HG03520 (cell line): ENCODE data around the gene NCOR1.

Source experiments
- ATAC-seq: cut with Tn5 transposase; IDR thresholded peaks from one replicate; pipeline ENCODE4 v1.9.1; 2021; ENCODE audit warnings: mild to moderate bottlenecking, moderate library complexity; ENCODE audit not compliant: unreplicated experiment

NCOR1 gene

GRCh38 chr17:16037636-16038035 lies 177.7 kb downstream of the NCOR1 start:
- no peak for ATAC-seq

- no peak for ATAC-seq
Observed at GRCh38 chr17:16036261-16036660, 179.1 kb downstream of the NCOR1 start.

GRCh38 chr17:16033729-16034349 lies 181.5 kb downstream of the NCOR1 start:
- ATAC-seq = no peak

- peak; percentile 90 for ATAC-seq
Observed at GRCh38 chr17:16027708-16028584, 187.4 kb downstream of the NCOR1 start.

- no peak for ATAC-seq
Observed at GRCh38 chr17:16026895-16027294, 188.4 kb downstream of the NCOR1 start.

GRCh38 chr17:16025202-16025601 lies 190.1 kb downstream of the NCOR1 start:
- no peak for ATAC-seq

- ATAC-seq = no peak
Observed at GRCh38 chr17:16023881-16024280, 191.5 kb downstream of the NCOR1 start.

GRCh38 chr17:16019347-16019746 lies 196.0 kb downstream of the NCOR1 start:
- ATAC-seq = no peak

GRCh38 chr17:16013943-16014407 lies 201.4 kb downstream of the NCOR1 start:
- ATAC-seq = no peak

GRCh38 chr17:16007439-16007838 lies 207.9 kb downstream of the NCOR1 start:
- ATAC-seq = no peak

GRCh38 chr17:16005636-16006035 lies 209.7 kb downstream of the NCOR1 start:
- no peak for ATAC-seq

GRCh38 chr17:16003841-16004240 lies 211.5 kb downstream of the NCOR1 start:
- ATAC-seq = no peak

- ATAC-seq = no peak
Observed at GRCh38 chr17:16002708-16003260, 212.6 kb downstream of the NCOR1 start.

GRCh38 chr17:16001226-16001897 lies 214.0 kb downstream of the NCOR1 start:
- no peak for ATAC-seq

GRCh38 chr17:15999974-16000827 lies 215.1 kb downstream of the NCOR1 start:
- peak; percentile 33 for ATAC-seq

- ATAC-seq = peak; percentile 88
Observed at GRCh38 chr17:15999141-15999973, 216.0 kb downstream of the NCOR1 start, which contains the start of the genes TTC19 and ZSWIM7. Gene TTC19, plus strand, starts transcription at chr17:15999824. Its CDS starts 25 bp downstream, at chr17:15999849. Gene ZSWIM7, minus strand, starts transcription at chr17:15999704. Its CDS starts 110 bp downstream, at chr17:15999594.

- ATAC-seq = no peak
Observed at GRCh38 chr17:15998031-15998562, 217.2 kb downstream of the NCOR1 start.

- ATAC-seq = no peak
Observed at GRCh38 chr17:15996322-15996721, 219.0 kb downstream of the NCOR1 start.
